IMR-90 (cell line): ENCODE results near the gene NUDCD3.

Experiments used
- CHD1 ChIP-seq: IDR thresholded peaks from 2 replicates; pipeline ENCODE4 v1.6.1; 2012; ENCODE audit warnings: low read depth, low read length, improper control_type of control experiment
- CTCF ChIP-seq: conservative IDR thresholded peaks from 2 replicates; pipeline ENCODE4 v1.5.1; 2012; ENCODE audit warnings: mild to moderate bottlenecking, low read depth, low read length, improper control_type of control experiment

- TF ChIP-seq CHD1 (no peak), CTCF (no peak)
Measured at GRCh38 chr7:44415047-44415446, 75.4 kb downstream of the NUDCD3 start.
